T-helper 2 cell (primary cell): ENCODE results near the gene SEMA4A.
"Not testable (repeated sequence)": the region's sequence is repeated elsewhere in the genome, so short reads cannot be mapped to it uniquely, and the experiment has no call there.

ENCODE experiments used
- DNase-seq, 5 experiments: peaks; one replicate each; pipeline versions ENCODE4 v3.0.0 to v3.0.0-alpha.2; 2012 to 2022

The SEMA4A gene

DNA sequence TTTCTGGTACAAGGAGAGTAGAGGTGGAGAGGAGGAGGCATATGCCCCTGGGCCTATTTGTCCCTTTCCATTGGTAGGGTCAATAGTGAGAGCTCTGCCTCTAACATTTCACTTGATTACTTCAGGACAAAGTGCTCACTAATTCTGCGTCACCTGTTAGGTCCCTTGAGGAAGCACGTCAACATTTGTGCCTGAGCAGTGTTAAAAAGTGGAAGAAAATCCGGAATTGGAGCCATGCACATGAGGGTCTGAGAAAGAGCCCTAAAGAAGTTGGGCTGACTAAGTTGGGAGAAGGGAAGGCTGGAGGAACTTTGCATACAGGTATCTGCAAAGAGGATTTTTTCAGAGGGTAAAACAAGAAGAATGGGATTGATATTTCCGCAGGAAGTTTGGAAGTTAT is 42.5 kb downstream of the SEMA4A start:
- no peak for DNase-seq

DNA sequence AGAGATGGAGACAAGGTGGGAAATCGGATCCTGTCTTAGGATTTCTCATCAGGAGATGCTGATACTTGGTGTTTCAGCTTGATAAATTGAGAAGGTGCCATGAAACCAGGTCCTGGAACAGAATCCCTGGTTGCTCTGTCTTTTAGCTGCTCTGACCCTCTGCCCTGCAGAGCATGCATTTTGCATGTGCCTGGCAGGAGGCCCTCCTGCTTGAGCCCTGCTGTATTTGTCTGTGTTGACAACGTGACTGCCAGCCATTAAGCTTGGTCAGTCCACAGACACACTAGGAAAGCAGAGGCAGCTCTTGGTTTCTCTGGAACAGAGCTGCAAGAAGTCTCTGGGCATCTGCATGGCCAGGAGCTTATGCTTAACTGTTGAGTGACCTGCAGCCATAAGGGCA is 43.1 kb downstream of the SEMA4A start:
- no peak for DNase-seq

DNA sequence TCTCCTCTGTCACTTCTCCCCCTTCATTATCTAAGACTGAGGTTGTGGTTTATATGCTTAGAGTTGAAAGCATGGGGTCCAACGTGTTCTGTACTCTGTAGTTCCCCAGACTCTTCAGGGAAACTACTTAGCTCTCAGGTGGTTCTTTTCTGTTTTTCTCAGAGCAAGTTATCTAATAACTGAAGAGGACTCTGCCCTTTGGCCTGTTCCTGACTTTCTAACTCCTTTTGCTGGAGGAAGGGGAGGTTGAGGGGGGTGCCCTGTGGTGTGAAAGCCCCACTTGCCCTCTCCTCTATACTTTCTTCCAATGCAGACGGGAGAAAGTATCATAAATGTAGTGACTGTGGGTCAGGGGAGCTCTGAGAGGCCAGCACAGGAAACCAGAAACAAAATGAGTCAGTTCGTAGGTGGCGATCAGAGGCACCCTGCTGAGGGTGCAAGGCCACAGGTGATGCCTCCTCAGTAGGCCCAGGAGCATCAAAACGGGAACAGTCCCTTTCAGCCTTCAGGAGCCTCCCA is 45.5 kb downstream of the SEMA4A start:
- peak in 1 of 5 experiments; percentile 55 for DNase-seq

DNA sequence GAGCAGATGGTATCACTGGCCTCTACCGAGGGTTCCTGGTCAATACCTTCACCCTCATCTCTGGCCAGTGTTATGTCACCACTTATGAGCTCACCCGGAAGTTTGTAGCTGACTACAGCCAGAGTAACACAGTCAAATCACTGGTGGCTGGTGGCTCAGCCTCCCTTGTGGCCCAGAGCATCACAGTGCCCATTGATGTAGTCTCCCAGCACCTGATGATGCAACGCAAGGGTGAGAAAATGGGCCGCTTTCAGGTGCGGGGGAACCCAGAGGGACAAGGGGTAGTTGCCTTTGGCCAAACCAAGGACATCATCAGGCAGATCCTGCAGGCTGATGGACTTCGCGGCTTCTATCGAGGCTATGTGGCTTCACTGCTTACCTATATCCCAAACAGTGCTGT is 46.7 kb downstream of the SEMA4A start:
- DNase-seq: no peak

DNA sequence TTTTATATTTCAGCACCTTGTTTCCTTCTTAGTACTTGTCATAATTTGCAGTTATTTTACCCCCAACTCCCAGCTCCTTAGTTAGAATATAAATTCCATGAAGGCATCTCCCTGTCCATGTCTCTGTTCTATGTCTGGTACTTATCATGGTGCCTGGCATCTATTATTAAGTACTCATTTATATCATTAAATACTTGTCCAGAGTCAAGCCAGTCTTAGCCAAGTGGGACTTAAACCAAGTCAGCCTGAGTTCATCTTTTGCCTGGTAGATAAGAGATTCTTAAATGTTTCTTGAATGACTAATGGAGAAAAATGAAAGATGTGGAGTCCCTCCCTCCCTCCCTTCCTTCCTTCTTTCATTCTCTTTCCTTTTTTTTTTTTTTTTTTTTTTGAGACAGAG is 49.9 kb downstream of the SEMA4A start:
- no peak for DNase-seq

DNA sequence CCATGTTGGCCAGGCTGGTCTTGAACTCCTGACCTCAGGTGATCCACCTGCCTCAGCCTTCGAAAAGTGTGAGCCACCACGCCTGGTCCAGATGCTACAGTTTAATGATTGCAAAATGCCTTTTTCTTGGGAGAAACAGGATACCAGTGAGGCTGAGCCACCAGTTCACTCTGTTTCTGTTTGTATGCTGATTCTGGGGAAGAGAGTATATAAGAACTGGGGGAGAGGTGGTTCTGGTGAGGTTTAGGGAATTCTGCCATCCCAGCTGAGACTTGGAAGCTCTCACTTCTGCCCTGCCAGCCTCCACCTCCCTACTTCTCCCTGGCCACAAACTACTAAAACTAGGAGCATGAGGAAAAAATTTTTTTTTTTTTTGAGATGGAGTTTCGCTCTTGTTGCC is 51.3 kb downstream of the SEMA4A start:
- DNase-seq: no peak

DNA sequence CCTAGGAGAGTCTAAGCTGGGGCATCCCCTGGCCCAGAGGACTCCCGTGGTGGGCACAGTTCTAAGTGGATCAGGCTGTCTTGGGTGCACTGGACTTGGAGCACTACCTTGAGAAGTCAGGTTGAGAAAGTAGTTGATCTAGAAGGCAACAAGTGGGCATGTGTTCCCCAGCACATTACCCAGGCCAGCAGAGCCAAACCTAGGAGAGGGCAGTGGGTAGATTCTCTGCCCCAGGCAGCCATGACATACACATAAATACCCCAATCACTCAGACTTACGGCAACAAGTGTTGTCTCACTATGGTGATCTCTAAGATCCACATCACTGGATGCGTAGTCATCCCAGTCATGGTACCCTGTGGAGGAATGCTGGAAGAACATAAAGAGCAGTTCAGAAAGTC is 57.9 kb downstream of the SEMA4A start:
- DNase-seq: no peak

DNA sequence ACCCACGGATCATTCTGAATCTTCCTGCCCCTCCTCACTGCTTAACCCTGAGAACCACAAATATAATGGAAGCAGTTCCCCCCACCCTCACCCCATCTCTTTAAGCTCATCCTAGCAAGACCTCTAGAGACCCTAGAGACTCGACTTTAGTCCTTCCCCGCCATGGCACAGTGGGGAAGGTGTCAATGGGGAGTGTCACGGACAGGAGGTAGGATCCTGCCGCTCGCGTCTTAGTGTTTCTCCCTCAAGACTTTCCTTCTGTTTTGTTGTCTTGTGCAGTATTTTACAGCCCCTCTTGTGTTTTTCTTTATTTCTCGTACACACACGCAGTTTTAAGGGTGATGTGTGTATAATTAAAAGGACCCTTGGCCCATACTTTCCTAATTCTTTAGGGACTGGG is 58.7 kb downstream of the SEMA4A start:
- DNase-seq: no peak

DNA sequence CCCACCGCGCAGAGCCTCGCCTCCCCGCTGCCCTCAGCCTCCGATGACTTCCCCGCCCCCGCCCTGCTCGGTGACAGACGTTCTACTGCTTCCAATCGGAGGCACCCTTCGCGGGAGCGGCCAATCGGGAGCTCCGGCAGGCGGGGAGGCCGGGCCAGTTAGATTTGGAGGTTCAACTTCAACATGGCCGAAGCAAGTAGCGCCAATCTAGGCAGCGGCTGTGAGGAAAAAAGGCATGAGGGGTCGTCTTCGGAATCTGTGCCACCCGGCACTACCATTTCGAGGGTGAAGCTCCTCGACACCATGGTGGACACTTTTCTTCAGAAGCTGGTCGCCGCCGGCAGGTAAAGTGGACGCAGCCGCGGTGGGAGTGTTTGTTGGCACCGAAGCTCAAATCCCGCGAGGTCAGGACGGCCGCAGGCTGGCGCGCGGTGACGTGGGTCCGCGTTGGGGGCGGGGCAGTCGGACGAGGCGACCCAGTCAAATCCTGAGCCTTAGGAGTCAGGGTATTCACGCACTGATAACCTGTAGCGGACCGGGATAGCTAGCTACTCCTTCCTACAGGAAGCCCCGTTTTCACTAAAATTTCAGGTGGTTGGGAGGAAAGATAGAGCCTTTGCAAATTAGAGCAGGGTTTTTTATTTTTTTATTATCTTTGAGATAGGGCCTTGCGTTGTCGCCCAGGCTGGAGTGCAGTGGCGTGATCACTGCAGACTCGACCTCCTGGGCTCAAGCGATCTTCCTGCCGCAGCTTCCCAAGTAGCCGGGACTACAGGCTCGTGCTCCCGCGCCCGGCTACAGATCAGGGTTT is 59.7 kb downstream of the SEMA4A start, which contains the start of gene PMF1:
TSS of gene PMF1 (plus strand) at position 175 of the 811 bp plus-strand sequence. CDS start at position 184, 9 bp downstream.
- peak; percentile 90 to 98 (median 94) for DNase-seq

DNA sequence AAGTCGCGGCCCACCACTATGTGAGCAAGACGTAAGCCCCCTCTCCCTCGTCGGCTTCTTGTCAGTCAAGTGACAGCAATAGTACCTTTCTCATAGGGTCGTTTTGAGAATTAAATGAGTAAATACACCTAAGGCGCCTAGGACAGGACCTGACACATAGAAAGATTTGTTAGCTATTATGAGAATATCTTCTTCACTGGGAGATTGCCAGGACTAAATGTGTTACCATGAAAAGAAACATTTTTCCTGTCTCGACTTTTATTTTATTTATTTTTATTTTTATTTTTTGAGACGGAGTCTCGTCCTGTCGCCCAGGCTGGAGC is 60.2 kb downstream of the SEMA4A start:
- DNase-seq: no peak

DNA sequence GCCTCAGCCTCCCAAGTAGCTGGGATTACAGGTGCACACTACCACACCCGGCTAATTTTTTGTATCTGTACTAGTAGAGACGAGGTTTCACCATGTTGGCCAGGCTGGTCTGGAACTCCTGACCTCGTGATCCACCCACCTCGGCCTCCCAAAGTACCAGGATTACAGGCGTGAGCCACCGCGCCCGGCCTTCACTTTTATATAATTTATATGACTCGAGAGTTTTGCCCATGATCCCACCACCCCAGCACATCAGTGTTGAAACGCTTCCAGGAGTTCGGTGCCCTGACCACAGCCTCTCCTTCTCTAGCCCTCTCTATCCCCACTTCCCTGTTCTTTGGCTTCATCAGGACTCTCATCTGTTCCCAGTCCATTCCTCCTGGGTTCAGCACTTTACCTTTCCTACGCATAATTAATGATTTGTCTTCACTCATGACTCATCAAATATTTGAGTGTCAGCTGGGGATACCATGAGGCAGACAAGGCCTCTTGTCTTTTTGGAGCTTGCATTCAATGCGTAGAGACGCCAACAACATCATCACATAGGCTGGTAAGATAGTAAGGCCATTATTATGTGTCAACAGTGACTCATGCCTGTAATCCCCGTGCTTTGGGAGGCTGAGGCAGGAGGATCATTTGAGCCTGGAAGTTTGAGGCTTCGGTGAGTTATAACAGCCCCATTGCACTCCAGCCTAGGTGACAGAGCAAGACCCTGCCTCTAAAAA is 60.8 kb downstream of the SEMA4A start:
- peak in 1 of 5 experiments; percentile 60 for DNase-seq

DNA sequence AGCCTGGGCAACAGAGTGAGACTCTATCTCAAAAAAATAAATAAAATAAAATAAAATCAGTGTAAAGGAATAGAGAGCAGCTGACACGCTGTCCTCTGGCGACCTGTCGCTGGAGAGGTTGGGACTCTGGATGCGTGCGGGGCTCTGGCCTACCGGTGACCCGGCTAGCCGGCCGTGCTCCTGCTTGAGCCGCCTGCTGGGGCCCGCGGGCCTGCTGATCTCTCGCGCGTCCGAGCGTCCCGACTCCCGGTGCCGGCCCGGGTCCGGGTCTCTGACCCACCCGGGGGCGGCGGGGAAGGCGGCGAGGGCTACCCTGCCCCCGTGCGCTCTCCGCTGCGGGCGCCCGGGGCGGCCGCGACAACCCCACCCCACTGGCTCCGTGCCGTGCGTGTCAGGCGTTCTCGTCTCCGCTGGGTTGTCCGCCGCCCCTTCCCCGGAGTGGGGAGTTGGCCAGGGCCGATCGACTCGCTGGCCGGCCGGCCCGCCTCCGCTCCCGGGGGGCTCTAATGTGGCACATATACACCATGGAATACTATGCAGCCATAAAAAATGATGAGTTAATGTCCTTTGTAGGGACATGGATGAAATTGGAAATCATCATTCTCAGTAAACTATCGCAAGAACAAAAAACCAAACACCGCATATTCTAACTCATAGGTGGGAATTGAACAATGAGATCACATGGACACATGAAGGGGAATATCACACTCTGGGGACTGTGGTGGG is 63.1 kb downstream of the SEMA4A start:
- not testable (repeated sequence) for DNase-seq

DNA sequence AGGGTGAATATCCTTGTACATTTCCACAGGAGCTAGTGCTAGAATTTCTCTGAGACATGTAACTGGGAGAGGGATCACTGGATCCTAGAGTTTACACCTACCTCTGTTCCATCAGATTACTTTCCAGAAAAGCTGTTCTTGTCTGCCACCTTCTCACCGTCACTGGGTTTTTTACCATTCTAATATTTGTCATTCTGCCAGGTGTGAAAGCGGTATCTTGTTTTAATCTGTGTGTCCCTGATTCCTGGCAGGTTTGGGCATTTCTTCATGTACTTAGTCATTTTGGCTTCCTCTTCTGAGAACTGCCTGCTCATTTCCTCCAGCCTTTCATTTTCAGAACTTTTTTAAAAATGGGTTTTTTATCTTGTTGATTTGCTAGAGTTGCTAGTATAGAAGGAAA is 64.5 kb downstream of the SEMA4A start:
- peak in 2 of 5 experiments; percentile 45 to 88 for DNase-seq

DNA sequence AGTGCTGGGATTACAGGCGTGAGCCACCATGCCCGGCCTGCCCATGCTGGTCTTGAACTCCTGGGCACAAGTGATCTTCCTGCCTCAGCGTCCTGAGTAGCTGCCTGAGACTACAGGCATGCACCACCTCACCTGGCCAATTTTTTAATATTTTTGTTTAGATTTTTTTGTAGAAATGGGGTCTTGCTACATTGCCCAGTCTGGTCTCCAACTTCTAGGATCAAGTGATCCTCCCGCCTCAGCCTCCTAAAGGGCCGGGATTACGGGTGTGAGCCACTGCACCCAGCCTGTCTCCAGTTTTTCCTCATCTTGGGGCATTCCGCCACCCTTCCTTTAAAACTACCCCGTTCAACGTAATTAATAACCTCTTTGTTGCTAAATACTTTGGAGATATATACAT is 66.8 kb downstream of the SEMA4A start:
- DNase-seq: no peak

DNA sequence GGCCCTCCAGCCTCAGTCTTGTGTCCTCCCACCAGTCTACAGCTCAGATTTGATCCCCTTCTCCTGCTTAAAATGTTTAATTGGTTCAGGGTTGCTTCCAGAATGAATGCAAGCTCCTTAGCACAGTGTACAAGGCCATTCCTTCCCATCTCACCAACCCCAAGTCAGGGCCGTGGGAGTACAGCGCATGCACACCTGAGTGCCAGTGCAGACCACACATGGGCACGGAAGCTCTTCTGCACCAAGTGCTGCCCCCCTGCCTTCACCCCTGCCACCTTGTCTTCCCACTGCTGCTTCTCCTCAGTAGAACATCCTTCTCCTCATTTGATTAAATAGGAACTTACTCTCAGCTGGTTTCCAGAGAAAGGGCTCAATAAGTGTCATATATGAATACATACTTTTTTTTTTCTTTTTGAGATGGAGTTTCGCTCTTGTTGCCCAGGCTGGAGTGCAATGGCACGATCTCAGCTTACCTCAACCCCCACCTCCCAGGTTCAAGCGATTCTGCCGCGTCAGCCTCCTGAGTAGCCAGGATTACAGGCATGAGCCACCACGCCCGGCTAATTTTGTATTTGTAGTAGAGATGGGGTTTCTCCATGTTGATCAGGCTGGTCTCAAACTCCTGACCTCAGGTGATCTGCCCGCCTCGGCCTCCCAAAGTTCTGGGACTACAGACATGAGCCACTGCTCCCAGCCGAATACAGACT is 68.8 kb downstream of the SEMA4A start:
- no peak for DNase-seq

DNA sequence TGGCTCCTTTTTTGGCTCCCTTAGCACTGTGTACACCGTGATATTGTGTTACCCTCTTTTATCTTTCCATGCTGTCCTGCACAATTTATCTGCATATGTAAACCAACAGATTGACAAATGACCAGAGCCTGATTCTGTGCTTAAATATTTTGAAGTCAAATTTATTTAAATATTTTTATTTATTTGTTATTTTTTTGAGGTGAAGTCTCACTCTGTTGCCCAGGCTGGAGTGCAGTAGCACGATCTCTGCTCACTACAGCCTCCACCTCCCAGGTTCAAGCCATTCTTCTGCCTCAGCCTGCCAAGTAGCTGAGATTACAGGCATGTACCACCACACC is 72.3 kb downstream of the SEMA4A start:
- DNase-seq: no peak

DNA sequence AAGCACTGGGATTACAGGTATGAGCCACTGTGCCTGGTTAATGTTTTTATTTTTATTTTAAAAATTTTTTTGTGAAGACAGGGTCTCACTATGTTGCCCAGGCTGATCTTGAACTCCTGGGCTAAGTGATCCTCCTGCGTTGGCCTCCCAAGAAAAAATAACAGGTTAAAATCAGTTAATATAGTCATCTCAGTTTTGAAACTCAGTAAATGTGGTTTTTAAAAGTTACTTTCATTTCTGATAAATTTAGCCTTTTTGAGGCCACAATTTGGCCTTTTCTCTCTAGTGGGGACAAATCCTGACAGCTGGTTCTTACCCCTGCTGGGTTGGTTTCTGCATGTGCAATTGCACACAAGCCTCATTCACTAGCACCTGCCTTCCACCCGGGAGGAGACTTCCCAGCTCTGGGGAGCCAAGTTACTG is 72.7 kb downstream of the SEMA4A start:
- peak in 1 of 5 experiments; percentile 72 for DNase-seq

DNA sequence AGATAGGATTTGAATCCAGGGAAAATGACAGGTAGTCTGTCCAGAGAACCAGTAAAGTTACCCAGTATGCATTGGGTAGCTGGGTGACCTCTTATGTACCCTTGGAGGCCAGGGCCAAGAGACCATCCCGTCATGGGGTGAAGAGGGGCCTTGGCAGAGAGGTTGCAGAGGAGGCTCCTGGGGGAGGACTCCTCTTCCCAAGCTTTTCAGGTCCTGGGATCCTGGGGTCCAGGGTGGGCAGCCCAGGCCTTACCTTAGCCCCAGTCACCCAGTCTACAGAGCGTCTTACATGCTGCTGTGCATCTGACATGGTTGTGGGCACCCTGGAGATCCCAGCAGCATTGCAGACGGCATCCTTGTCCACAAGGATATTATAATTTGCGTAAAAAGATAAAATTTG is 73.4 kb downstream of the SEMA4A start:
- no peak for DNase-seq
